ENCODE results near the gene TREX2.

DNA sequence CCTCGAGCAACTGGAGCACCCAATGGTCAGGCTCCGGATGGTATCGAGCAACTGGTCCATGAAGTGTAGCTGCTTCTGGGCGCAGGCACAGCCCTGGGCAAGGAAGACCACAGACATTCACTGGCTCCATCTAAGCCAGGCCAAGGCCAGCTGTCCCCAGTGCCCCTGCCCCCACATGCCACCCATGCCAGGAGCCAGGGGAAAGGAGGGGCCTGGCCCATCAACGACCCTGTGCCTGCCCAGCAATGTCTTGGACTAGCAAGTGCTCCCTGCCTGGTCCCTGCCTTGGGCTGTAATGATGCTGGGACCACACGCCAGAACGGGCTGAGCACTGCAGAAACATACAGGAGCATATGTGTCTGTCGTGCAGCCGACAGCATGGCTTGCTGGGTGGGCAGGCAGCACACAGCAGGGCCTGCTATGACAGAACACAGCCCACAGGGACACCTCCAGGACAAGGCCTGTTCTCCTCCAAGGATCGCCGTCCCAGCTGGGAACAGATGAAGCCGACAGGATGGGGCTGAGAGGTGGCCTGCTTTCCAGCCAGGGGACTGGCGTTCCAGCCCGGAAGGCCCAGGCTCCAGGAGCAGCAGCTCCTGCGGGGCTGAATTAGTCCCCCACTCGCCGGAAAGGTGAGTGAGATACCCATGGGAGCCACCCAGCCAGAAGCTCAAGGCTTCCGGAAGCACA is 11.4 kb upstream of the TREX2 start:
- TF ChIP-seq, protein P1, sequence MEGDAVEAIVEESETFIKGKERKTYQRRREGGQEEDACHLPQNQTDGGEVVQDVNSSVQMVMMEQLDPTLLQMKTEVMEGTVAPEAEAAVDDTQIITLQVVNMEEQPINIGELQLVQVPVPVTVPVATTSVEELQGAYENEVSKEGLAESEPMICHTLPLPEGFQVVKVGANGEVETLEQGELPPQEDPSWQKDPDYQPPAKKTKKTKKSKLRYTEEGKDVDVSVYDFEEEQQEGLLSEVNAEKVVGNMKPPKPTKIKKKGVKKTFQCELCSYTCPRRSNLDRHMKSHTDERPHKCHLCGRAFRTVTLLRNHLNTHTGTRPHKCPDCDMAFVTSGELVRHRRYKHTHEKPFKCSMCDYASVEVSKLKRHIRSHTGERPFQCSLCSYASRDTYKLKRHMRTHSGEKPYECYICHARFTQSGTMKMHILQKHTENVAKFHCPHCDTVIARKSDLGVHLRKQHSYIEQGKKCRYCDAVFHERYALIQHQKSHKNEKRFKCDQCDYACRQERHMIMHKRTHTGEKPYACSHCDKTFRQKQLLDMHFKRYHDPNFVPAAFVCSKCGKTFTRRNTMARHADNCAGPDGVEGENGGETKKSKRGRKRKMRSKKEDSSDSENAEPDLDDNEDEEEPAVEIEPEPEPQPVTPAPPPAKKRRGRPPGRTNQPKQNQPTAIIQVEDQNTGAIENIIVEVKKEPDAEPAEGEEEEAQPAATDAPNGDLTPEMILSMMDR (IDR thresholded peaks at IDR 0.05): no peak
- no peak for TF ChIP-seq POLR2A (IDR thresholded peaks at IDR 0.05)

Measured in ovary (tissue), 3 donors.